Gastrocnemius medialis (tissue), 4 donors: Measurements from ENCODE around the gene INMT. TPM values are rescaled to one million over a fixed set of nuclear protein-coding genes. Genes with fewer than 3 reads are reported as not detected.
A peak's percentile ranks its signal among the peaks of the same experiment; 100 is the strongest.

Experiments
- ATAC-seq, 2 donors: fragments of 150-250 bp; one replicate each; pipeline ENCODE4 v1.9.1; 2016
- DNase-seq, 2 donors: peaks; one replicate each; pipeline ENCODE4 v3.0.0-alpha.2; 2019
- H3K27ac ChIP-seq, 4 donors: fragments of 200-600 bp; sonication (generic); 1 replicate in 1 of 4; 2 replicates in 3 of 4; pipeline ENCODE4 v1.5.1; 2016 to 2018; ENCODE audit warnings: mild to moderate bottlenecking in 2 of 4, moderate library complexity in 1 of 4
- H3K27me3 ChIP-seq, 3 donors: fragments of 200-600 bp; sonication (generic) in 2 of 3; 1 replicate in 1 of 3; 2 replicates in 2 of 3; pipeline versions ENCODE4 v1.5.1 to v1.6.0; 2016 to 2019; ENCODE audit warnings: mild to moderate bottlenecking in 1 of 3, moderate library complexity in 1 of 3
- H3K36me3 ChIP-seq, 2 donors: fragments of 200-600 bp; sonication (generic) in 1 of 2; one replicate each; pipeline ENCODE4 v1.5.1; 2017 to 2018
- H3K4me1 ChIP-seq, 2 donors: fragments of 200-600 bp; sonication (generic) in 1 of 2; one replicate each; pipeline ENCODE4 v1.5.1; 2016 to 2017; ENCODE audit warnings: mild to moderate bottlenecking in 2 of 2
- H3K4me3 ChIP-seq, 4 donors: fragments of 200-600 bp; sonication (generic) in 3 of 4; 1 replicate in 1 of 4; 2 replicates in 3 of 4; pipeline ENCODE4 v1.5.1; 2016 to 2019; ENCODE audit warnings: mild to moderate bottlenecking in 2 of 4
- H3K9me3 ChIP-seq, 3 donors: fragments of 200-600 bp; sonication (generic) in 2 of 3; 1 replicate in 1 of 3; 2 replicates in 2 of 3; pipeline ENCODE4 v1.5.1; 2016 to 2019
- CTCF ChIP-seq, 5 experiments: fragments of 450-650 bp in 3 of 5; fragments of 200-600 bp in 2 of 5; sonication (generic) in 2 of 5; IDR thresholded peaks in 4 of 5; conservative IDR thresholded peaks in 1 of 5; 1 replicate in 4 of 5; 2 replicates in 1 of 5; pipeline ENCODE4 v1.5.1; 2016 to 2019; ENCODE audit warnings: antibody characterized with exemption in 5 of 5, mild to moderate bottlenecking in 3 of 5, moderate library complexity in 3 of 5
- POLR2A ChIP-seq, 2 donors: fragments of 450-650 bp; IDR thresholded peaks; one replicate each; pipeline ENCODE4 v1.6.1; 2017; ENCODE audit warnings: antibody characterized with exemption in 2 of 2, mild to moderate bottlenecking in 2 of 2, moderate library complexity in 2 of 2
- in situ Hi-C, 4 donors: fragments of 200-750 bp; cut with MboI; loops; one replicate each; pipeline versions ENCODE4 v1.15.0 to v1.8.0; 2017; ENCODE audit warnings: low sequenced_read_pairs in 4 of 4
- intact Hi-C: fragments of 100-400 bp; cut with DNase I; formaldehyde crosslinking; loops from one replicate; pipeline ENCODE4 v1.15.1; 2023; ENCODE audit warnings: low total_unique reads
- total RNA-seq, 4 donors: library from RNA; depleted of rRNA; stranded (reverse); fragments of >200 nt; gene quantifications; one replicate each; pipeline versions ENCODE4 v1.1.0 to v1.2.3, GENCODE V29; 2016

Gene INMT
- total RNA-seq, 4 donors from 2014 or later, result 1.9 to 8.6 (median 5.5) TPM

- no peaks in the 10 kb centered on the region for H3K36me3 ChIP-seq
- no peak for ATAC-seq
- DNase-seq, result no peak
- TF ChIP-seq CTCF (IDR thresholded peaks at IDR 0.05 in 4 of 5, conservative IDR thresholded peaks at IDR 0.05 in 1 of 5) (no peak), POLR2A (IDR thresholded peaks at IDR 0.05) (no peak)
- H3K9me3 ChIP-seq, result no peaks in the 10 kb centered on the region
- intact Hi-C loops, result no loop called here
- H3K4me3 ChIP-seq, result no peak overlapping the region
- H3K27me3 ChIP-seq, result no peaks in the 10 kb centered on the region
- peaks cover 18 to 29% of the 10 kb centered on the region in 2 donors for H3K4me1 ChIP-seq
- in situ Hi-C loops, result no loop called here
- H3K27ac ChIP-seq, result peak overlapping the region in 1 of 4 donors; percentile 61
Observed at GRCh38 chr7:30706316-30706715, 45.6 kb upstream of the INMT start.

GRCh38 chr7:30706908-30707307, 45.0 kb upstream of the INMT start:
- TF ChIP-seq CTCF (IDR thresholded peaks at IDR 0.05 in 4 of 5, conservative IDR thresholded peaks at IDR 0.05 in 1 of 5), result no peak
- no peak for TF ChIP-seq POLR2A (IDR thresholded peaks at IDR 0.05)
- ATAC-seq (no peak), DNase-seq (no peak)
- Histone ChIP-seq H3K4me1 (peaks cover 18 to 29% of the 10 kb centered on the region in 2 donors), H3K27ac (peak overlapping the region; percentile 37 to 71 (median 59)), H3K4me3 (no peak overlapping the region), H3K27me3 (no peaks in the 10 kb centered on the region), H3K9me3 (no peaks in the 10 kb centered on the region), H3K36me3 (no peaks in the 10 kb centered on the region)
- in situ Hi-C loops (no loop called here), intact Hi-C loops (no loop called here)

GRCh38 chr7:30707391-30708357, 44.3 kb upstream of the INMT start:
- H3K4me1 ChIP-seq, result peaks cover 18 to 29% of the 10 kb centered on the region in 2 donors
- TF ChIP-seq CTCF (IDR thresholded peaks at IDR 0.05 in 4 of 5, conservative IDR thresholded peaks at IDR 0.05 in 1 of 5) (no peak), POLR2A (IDR thresholded peaks at IDR 0.05) (no peak)
- H3K9me3 ChIP-seq, result no peaks in the 10 kb centered on the region
- no peaks in the 10 kb centered on the region for H3K36me3 ChIP-seq
- DNase-seq (peak in 1 of 2 donors; percentile 62), ATAC-seq (peak; percentile 26 to 31)
- no peaks in the 10 kb centered on the region for H3K27me3 ChIP-seq
- peak overlapping the region; percentile 37 to 71 (median 59) for H3K27ac ChIP-seq
- intact Hi-C loops (no loop called here), in situ Hi-C loops (no loop called here)
- H3K4me3 ChIP-seq, result no peak overlapping the region

GRCh38 chr7:30708412-30708811, 43.5 kb upstream of the INMT start:
- Histone ChIP-seq H3K4me3 (no peak overlapping the region), H3K27me3 (no peaks in the 10 kb centered on the region), H3K36me3 (no peaks in the 10 kb centered on the region), H3K27ac (peak overlapping the region; percentile 37 to 71 (median 61)), H3K9me3 (no peaks in the 10 kb centered on the region), H3K4me1 (peaks cover 18 to 29% of the 10 kb centered on the region in 2 donors)
- in situ Hi-C loops (no loop called here), intact Hi-C loops (no loop called here)
- DNase-seq (peak in 1 of 2 donors; percentile 39), ATAC-seq (peak in 1 of 2 donors; percentile 12)
- no peak for TF ChIP-seq POLR2A (IDR thresholded peaks at IDR 0.05)
- TF ChIP-seq CTCF (IDR thresholded peaks at IDR 0.05 in 4 of 5, conservative IDR thresholded peaks at IDR 0.05 in 1 of 5), result no peak
